GM18498 (cell line): ENCODE measurements around the gene SERHL2.
"Not testable (repeated sequence)": the region's sequence is repeated elsewhere in the genome, so short reads cannot be mapped to it uniquely, and the experiment has no call there.

Experiments used
- ATAC-seq: cut with Tn5 transposase; IDR thresholded peaks from one replicate; pipeline ENCODE4 v1.9.1; 2021; ENCODE audit warnings: mild to moderate bottlenecking, moderate library complexity; ENCODE audit not compliant: unreplicated experiment

Gene SERHL2

GRCh38 chr22:42571068-42571467 lies 17.3 kb downstream of the SERHL2 start:
- ATAC-seq = not testable (repeated sequence)

GRCh38 chr22:42574046-42574445 lies 20.3 kb downstream of the SERHL2 start:
- ATAC-seq = not testable (repeated sequence)

- ATAC-seq = not testable (repeated sequence)
Measured at GRCh38 chr22:42574468-42574867, 20.7 kb downstream of the SERHL2 start.

GRCh38 chr22:42575996-42576574 lies 22.3 kb downstream of the SERHL2 start:
- not testable (repeated sequence) for ATAC-seq

GRCh38 chr22:42577141-42577540 lies 23.4 kb downstream of the SERHL2 start:
- ATAC-seq = not testable (repeated sequence)

- ATAC-seq = no peak
Measured at GRCh38 chr22:42577623-42578240, 24.0 kb downstream of the SERHL2 start.

GRCh38 chr22:42580040-42580439 lies 26.3 kb downstream of the SERHL2 start:
- ATAC-seq = not testable (repeated sequence)

- ATAC-seq = peak; percentile 11
Measured at GRCh38 chr22:42581194-42581761, 27.5 kb downstream of the SERHL2 start.

GRCh38 chr22:42581762-42582716 lies 28.3 kb downstream of the SERHL2 start:
- peak; percentile 73 for ATAC-seq

- ATAC-seq = no peak
Measured at GRCh38 chr22:42582987-42583386, 29.2 kb downstream of the SERHL2 start.

GRCh38 chr22:42584364-42584940 lies 30.7 kb downstream of the SERHL2 start:
- ATAC-seq = no peak

GRCh38 chr22:42585096-42585495 lies 31.3 kb downstream of the SERHL2 start:
- no peak for ATAC-seq

- ATAC-seq = no peak
Measured at GRCh38 chr22:42586381-42586780, 32.6 kb downstream of the SERHL2 start.

GRCh38 chr22:42587588-42588175 lies 33.9 kb downstream of the SERHL2 start:
- ATAC-seq = no peak

GRCh38 chr22:42591987-42592386 lies 38.2 kb downstream of the SERHL2 start:
- no peak for ATAC-seq

GRCh38 chr22:42595434-42595833 lies 41.7 kb downstream of the SERHL2 start:
- no peak for ATAC-seq

- ATAC-seq = no peak
Measured at GRCh38 chr22:42596336-42596735, 42.6 kb downstream of the SERHL2 start.

- ATAC-seq = no peak
Measured at GRCh38 chr22:42596863-42597530, 43.2 kb downstream of the SERHL2 start.

- ATAC-seq = no peak
Measured at GRCh38 chr22:42601879-42602465, 48.2 kb downstream of the SERHL2 start.

- no peak for ATAC-seq
Measured at GRCh38 chr22:42602470-42602869, 48.7 kb downstream of the SERHL2 start.
